Heart left ventricle (tissue), 13 donors: Measurements from ENCODE around the gene SLC10A6.

ENCODE experiments used
- POLR2A ChIP-seq, 2 donors: fragments of 450-650 bp; IDR thresholded peaks; one replicate each; pipeline ENCODE4 v1.6.1; 2017; ENCODE audit warnings: antibody characterized with exemption in 2 of 2, mild to moderate bottlenecking in 2 of 2, moderate library complexity in 2 of 2
- TF ChIP-seq, protein P1 (sequence below), 12 donors: fragments of 200-600 bp; sonication (generic) in 4 of 12; IDR thresholded peaks; one replicate each; pipeline versions ENCODE4 v1.5.0 to v1.8.0; 2018 to 2022; ENCODE audit warnings: antibody characterized with exemption in 12 of 12, mild to moderate bottlenecking in 5 of 12
- donor health status: ischemic (EF 13 %, LVEDD 7.1; RV severe dilation, severe dysfunction).
- donor health status: DM: no; HTN: yes; CAD: no.
- donor health status: DM: no; HTN: no; CAD: no.
- donor health status: ischemic (EF 25% LVEDD 6.9; RV normal size, moderate dysfunction).
- donor health status: ischemic (EF 25% LVEDD 5.7; RV mildly dilated, moderate dysfunction).
- donor health status: ischemic (EF 35%, LVEDD 5.7; RV mildly dilated, moderate dysfunction).
- donor health status: nonischemic (EF 11% LVEDD 7.7; RV severe dilation, severe dysfunction).
- donor health status: DM: yes; HTN: yes; CAD: no.
- donor health status: PGD.
- donor health status: ischemic (EF 29% LVEDD 5.4; RV normal size, mild dysfunction).
- donor health status: nonischemic (EF 23%, LVEDD 6.1; RV moderate dilation, normal function).

DNA sequence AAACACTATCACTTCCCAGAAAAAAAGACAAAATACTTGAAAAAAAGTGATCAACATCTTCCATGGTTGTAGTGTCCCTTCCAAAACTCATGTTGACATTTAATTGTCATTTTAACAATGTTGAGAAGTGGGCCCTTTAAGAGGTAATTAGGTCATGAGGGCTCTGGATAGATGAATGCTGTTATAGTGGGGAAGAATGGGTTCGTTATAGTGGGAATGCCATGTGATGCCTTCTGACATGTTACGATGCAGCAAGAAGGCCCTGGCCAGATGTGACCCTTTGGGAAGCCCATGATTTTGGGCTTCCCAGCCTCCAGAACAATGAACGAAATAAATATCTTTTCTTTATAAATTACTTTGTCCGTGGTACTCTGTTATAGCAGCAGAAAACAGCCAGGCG lies 4.0 kb upstream of the SLC10A6 start:
- TF ChIP-seq, protein P1, sequence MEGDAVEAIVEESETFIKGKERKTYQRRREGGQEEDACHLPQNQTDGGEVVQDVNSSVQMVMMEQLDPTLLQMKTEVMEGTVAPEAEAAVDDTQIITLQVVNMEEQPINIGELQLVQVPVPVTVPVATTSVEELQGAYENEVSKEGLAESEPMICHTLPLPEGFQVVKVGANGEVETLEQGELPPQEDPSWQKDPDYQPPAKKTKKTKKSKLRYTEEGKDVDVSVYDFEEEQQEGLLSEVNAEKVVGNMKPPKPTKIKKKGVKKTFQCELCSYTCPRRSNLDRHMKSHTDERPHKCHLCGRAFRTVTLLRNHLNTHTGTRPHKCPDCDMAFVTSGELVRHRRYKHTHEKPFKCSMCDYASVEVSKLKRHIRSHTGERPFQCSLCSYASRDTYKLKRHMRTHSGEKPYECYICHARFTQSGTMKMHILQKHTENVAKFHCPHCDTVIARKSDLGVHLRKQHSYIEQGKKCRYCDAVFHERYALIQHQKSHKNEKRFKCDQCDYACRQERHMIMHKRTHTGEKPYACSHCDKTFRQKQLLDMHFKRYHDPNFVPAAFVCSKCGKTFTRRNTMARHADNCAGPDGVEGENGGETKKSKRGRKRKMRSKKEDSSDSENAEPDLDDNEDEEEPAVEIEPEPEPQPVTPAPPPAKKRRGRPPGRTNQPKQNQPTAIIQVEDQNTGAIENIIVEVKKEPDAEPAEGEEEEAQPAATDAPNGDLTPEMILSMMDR (IDR thresholded peaks at IDR 0.05): no peak
- TF ChIP-seq POLR2A (IDR thresholded peaks at IDR 0.05): no peak
